Lung (tissue), 12 donors: ENCODE results near the gene SPATA31E1. TPM values are rescaled to one million over a fixed set of nuclear protein-coding genes. Genes with fewer than 3 reads are reported as not detected.
A peak's percentile ranks its signal among the peaks of the same experiment; 100 is the strongest.

ENCODE experiments used
- ATAC-seq: fragments of 200-7000 bp; cut with Tn5 transposase; one replicate; pipeline ENCODE4 v1.9.1; 2020; ENCODE audit warnings: moderate number of reproducible peaks; ENCODE audit not compliant: insufficient read depth, low FRiP score
- DNase-seq, 3 donors: peaks; one replicate each; pipeline ENCODE4 v3.0.0-alpha.2; 2013 to 2017
- H3K27ac ChIP-seq, 2 donors: one replicate each; pipeline ENCODE4 v1.5.1; 2013; ENCODE audit warnings: mild to moderate bottlenecking in 2 of 2, moderate library complexity in 2 of 2, control low read depth in 1 of 2, inconsistent platforms in 1 of 2, low read depth in 1 of 2, low read length in 1 of 2
- H3K27me3 ChIP-seq, 3 donors: one replicate each; pipeline ENCODE4 v1.5.1; 2013; ENCODE audit warnings: low read length in 2 of 3; ENCODE audit not compliant: control insufficient read depth in 3 of 3, insufficient read depth in 3 of 3
- H3K36me3 ChIP-seq, 4 donors: one replicate each; pipeline ENCODE4 v1.5.1; 2013; ENCODE audit warnings: low read length in 4 of 4, mild to moderate bottlenecking in 1 of 4, moderate library complexity in 1 of 4; ENCODE audit not compliant: control insufficient read depth in 4 of 4, insufficient read depth in 4 of 4
- H3K4me1 ChIP-seq, 5 donors: one replicate each; pipeline ENCODE4 v1.5.1; 2013; ENCODE audit warnings: low read length in 5 of 5, mild to moderate bottlenecking in 2 of 5, moderate library complexity in 1 of 5; ENCODE audit not compliant: control insufficient read depth in 5 of 5, insufficient read depth in 5 of 5
- H3K4me3 ChIP-seq: one replicate; pipeline ENCODE4 v1.5.1; 2013; ENCODE audit warnings: mild to moderate bottlenecking, control low read depth, moderate library complexity
- H3K9ac ChIP-seq, 2 donors: one replicate each; pipeline ENCODE4 v1.5.1; 2013; ENCODE audit warnings: low read length in 2 of 2, control low read depth in 1 of 2; ENCODE audit not compliant: insufficient read depth in 1 of 2
- H3K9me3 ChIP-seq, 4 donors: one replicate each; pipeline ENCODE4 v1.5.1; 2013; ENCODE audit warnings: low read length in 3 of 4, mild to moderate bottlenecking in 1 of 4, moderate library complexity in 1 of 4; ENCODE audit not compliant: control insufficient read depth in 4 of 4, insufficient read depth in 3 of 4
- WGBS, 2 donors: extraction: QIAGEN DNeasy Blood & Tissue Kit; methylation state at CpG; one replicate each; pipeline ENCODE4 v1.1.7; 2013; 5-methylcytosine and 5-hydroxymethylcytosine counted together
- polyA plus RNA-seq, 2 donors: library from polyadenylated mRNA; stranded (reverse); fragments of 200-250 nt; gene quantifications; one replicate each; pipeline ENCODE4 v1.2.1, GENCODE V29; 2013
- total RNA-seq, 2 donors: library from RNA; depleted of rRNA in 1 of 2; stranded (reverse); fragments of >200 nt in 1 of 2; gene quantifications; one replicate each; pipeline ENCODE4 v1.2.1, GENCODE V29; 2014 to 2021
- TF ChIP-seq, protein P1 (sequence below): IDR thresholded peaks from 2 replicates; pipeline ENCODE4 v1.5.1; 2012; ENCODE audit warnings: mild to moderate bottlenecking; ENCODE audit errors: control extremely low read depth, extremely low read depth
- donor health status: control.
- donor health status: control.
- donor health status: Bipolar disorder and iron deficiency.
- donor health status: healthy.
- donor health status: DM: yes; HTN: yes; CAD: no.

The SPATA31E1 gene
- total and polyA plus RNA-seq, 4 donors = not detected

DNA sequence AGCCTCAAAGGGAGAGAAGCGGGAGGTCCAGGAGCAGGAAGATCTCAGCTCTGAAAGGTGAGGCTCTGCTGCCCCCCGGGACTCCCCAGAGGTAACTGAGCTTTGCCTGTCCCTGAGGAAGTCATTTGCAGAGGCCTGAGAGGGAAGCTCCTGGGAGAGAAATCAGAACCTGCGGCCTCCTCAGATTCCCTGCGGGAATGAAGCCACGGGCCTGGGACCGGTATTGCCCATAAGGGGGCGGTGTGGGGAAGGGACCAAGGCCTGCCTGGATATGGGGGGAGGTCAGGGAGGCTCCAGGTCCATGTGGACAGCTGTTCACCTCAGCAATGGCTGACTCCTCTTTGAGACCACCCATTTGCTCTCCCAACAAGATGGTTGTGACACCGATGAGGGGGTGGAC lies 1.3 kb downstream of the SPATA31E1 start:
- WGBS, 2 donors = 75 to 76% methylated on average over 8 of the region's 8 CpGs
- DNase-seq (peak in 1 of 3 donors; percentile 11), ATAC-seq (no peak)

DNA sequence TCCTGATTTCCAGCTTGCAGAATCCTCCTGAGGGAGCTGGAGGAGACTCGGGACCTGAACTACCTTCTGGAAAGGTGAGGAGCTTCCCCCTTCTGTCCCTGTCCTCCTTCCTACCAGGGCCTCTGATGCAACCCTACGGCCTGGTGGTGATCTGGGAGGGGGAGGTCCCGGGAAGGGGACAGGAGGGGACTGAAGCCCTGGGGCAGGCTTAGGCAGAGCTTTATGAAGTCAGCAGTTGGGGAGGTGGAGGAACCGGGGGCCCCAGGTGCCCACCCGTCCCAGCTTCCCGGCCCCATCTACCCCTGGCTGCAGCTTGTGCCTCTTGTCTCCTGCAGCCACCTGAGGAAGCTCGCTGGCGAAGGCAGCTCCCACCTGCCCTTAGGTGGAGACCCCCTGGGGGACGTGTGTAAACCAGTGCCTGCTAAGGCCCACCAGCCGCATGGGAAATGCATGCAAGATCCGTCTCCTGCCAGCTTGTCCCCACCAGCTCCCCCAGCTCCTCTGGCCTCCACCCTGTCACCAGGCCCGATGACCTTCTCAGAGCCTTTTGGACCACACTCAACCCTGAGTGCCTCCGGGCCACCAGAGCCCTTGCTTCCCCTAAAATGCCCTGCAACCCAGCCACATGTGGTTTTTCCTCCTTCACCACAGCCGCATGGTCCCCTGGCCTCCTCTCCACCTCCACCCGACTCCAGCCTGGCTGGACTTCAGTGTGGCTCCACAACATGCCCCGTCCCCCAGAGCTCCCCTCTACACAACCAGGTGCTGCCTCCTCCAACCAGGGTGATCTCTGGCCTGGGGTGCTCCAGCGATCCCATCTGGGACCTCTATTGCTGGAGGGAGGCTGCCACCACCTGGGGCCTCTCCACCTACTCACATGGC lies 2.1 kb downstream of the SPATA31E1 start:
- Histone ChIP-seq H3K27me3 (no peaks in the 10 kb centered on the region), H3K9ac (no peak overlapping the region), H3K4me3 (no peak overlapping the region), H3K4me1 (no peaks in the 10 kb centered on the region), H3K9me3 (no peaks in the 10 kb centered on the region), H3K36me3 (no peaks in the 10 kb centered on the region), H3K27ac (no peak overlapping the region)
- DNase-seq (no peak), ATAC-seq (no peak)
- 85 to 93% methylated on average over 17 of the region's 17 CpGs for WGBS, 2 donors
- TF ChIP-seq, protein P1, sequence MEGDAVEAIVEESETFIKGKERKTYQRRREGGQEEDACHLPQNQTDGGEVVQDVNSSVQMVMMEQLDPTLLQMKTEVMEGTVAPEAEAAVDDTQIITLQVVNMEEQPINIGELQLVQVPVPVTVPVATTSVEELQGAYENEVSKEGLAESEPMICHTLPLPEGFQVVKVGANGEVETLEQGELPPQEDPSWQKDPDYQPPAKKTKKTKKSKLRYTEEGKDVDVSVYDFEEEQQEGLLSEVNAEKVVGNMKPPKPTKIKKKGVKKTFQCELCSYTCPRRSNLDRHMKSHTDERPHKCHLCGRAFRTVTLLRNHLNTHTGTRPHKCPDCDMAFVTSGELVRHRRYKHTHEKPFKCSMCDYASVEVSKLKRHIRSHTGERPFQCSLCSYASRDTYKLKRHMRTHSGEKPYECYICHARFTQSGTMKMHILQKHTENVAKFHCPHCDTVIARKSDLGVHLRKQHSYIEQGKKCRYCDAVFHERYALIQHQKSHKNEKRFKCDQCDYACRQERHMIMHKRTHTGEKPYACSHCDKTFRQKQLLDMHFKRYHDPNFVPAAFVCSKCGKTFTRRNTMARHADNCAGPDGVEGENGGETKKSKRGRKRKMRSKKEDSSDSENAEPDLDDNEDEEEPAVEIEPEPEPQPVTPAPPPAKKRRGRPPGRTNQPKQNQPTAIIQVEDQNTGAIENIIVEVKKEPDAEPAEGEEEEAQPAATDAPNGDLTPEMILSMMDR = no peak

More for the DNA sequence above, 1.3 kb downstream of the SPATA31E1 start:
- Histone ChIP-seq H3K9me3 (no peaks in the 10 kb centered on the region), H3K9ac (no peak overlapping the region), H3K36me3 (no peaks in the 10 kb centered on the region), H3K4me1 (no peaks in the 10 kb centered on the region), H3K4me3 (no peak overlapping the region), H3K27me3 (no peaks in the 10 kb centered on the region), H3K27ac (no peak overlapping the region)
- TF ChIP-seq, protein P1 = no peak

DNA sequence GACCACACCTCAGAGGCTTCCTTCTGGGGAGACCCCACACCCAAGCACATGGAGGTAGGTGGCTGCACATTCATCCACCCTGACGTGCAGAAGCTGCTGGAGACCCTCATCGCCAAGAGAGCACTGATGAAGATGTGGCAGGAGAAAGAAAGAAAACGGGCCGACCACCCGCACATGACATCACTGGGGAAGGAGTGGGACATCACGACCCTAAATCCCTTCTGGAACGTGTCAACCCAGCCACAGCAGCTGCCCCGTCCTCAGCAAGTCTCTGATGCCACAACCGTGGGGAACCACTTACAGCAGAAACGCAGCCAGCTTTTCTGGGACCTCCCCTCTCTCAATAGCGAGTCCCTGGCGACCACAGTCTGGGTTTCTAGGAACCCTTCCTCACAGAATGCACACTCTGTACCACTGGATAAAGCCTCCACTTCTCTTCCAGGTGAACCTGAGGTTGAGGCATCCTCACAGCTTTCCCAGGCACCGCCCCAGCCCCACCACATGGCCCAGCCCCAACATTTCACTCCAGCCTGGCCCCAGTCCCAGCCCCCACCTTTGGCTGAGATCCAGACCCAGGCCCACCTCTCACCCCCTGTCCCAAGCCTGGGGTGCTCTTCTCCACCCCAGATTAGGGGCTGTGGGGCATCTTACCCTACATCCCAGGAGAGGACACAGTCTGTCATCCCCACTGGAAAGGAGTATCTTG lies 3.0 kb downstream of the SPATA31E1 start:
- no peak for DNase-seq
- WGBS, 2 donors = 89 to 92% methylated on average over 13 of the region's 13 CpGs
- H3K9ac ChIP-seq = no peak overlapping the region

More for the DNA sequence above, 3.0 kb downstream of the SPATA31E1 start:
- TF ChIP-seq, protein P1 = no peak
- Histone ChIP-seq H3K27me3 (no peaks in the 10 kb centered on the region), H3K4me1 (no peaks in the 10 kb centered on the region), H3K9me3 (no peaks in the 10 kb centered on the region), H3K4me3 (no peak overlapping the region), H3K36me3 (no peaks in the 10 kb centered on the region), H3K27ac (no peak overlapping the region)
- ATAC-seq = no peak
